ENCODE results near the gene CHMP1A. TPM values are rescaled to one million over a fixed set of nuclear protein-coding genes. Genes with fewer than 3 reads are reported as not detected.

Gene CHMP1A
- total RNA-seq, 1 experiment from 2014 or later, result 132 TPM

DNA sequence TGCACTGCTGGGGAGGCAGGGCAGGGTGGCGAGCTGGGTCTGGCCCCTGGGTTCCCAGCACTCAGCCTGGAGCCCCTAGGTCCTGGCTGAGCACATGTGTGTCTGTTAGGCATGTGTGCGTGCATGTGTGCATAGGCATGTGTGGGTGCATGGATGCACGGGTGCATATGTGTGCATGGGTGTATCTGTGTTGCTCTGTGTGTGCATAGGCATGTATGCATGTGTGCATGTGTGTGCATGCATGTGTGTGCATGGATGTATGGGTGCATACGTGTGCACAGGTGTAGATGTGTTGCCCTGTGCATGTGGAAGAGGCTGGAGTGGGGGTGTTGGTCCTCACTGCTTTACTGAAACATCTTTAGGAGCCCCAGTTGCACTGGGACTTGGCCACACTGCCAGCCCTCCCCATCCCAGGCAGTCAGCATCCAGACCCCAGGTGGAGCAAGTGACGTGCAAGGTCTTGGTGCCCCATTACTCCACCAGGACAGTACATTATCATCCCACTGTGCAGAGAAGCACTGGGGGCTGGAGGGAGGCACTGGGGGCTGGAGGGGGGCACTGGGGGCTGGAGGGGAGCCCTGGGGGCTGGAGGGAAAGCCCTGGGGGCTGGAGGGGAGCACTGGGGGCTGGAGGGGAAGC is 54.4 kb downstream of the CHMP1A start:
- TF ChIP-seq, protein P1, sequence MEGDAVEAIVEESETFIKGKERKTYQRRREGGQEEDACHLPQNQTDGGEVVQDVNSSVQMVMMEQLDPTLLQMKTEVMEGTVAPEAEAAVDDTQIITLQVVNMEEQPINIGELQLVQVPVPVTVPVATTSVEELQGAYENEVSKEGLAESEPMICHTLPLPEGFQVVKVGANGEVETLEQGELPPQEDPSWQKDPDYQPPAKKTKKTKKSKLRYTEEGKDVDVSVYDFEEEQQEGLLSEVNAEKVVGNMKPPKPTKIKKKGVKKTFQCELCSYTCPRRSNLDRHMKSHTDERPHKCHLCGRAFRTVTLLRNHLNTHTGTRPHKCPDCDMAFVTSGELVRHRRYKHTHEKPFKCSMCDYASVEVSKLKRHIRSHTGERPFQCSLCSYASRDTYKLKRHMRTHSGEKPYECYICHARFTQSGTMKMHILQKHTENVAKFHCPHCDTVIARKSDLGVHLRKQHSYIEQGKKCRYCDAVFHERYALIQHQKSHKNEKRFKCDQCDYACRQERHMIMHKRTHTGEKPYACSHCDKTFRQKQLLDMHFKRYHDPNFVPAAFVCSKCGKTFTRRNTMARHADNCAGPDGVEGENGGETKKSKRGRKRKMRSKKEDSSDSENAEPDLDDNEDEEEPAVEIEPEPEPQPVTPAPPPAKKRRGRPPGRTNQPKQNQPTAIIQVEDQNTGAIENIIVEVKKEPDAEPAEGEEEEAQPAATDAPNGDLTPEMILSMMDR (IDR thresholded peaks at IDR 0.05; ENCODE audit: unreplicated experiment), result no peak
- Mint-ChIP-seq H3K27ac (ENCODE audit: unreplicated experiment) (no peak overlapping the region), H3K9me3 (ENCODE audit: low read depth, unreplicated experiment) (no peaks in the 10 kb centered on the region), H3K4me1 (ENCODE audit: low read depth, unreplicated experiment) (peaks cover 14% of the 10 kb centered on the region), H3K4me3 (ENCODE audit: low read depth, unreplicated experiment) (peak overlapping the region; percentile 45), H3K27me3 (ENCODE audit: unreplicated experiment) (no peaks in the 10 kb centered on the region), H3K36me3 (ENCODE audit: insufficient read depth, unreplicated experiment) (no peaks in the 10 kb centered on the region)
- BruUV-seq (replicated peaks), result no TSS peak
- DNase-seq, result no peak
- CTCF ChIA-PET, result interaction anchor here (0.5 to 1.6 kb wide), 6 partner anchors 13 to 928 kb away, joined by 3 to 4 read pairs (median 4); no protein-coding TSS in a partner anchor
- intact Hi-C loops (cut with micrococcal nuclease; ENCODE audit: unreplicated experiment), result no loop called here

DNA sequence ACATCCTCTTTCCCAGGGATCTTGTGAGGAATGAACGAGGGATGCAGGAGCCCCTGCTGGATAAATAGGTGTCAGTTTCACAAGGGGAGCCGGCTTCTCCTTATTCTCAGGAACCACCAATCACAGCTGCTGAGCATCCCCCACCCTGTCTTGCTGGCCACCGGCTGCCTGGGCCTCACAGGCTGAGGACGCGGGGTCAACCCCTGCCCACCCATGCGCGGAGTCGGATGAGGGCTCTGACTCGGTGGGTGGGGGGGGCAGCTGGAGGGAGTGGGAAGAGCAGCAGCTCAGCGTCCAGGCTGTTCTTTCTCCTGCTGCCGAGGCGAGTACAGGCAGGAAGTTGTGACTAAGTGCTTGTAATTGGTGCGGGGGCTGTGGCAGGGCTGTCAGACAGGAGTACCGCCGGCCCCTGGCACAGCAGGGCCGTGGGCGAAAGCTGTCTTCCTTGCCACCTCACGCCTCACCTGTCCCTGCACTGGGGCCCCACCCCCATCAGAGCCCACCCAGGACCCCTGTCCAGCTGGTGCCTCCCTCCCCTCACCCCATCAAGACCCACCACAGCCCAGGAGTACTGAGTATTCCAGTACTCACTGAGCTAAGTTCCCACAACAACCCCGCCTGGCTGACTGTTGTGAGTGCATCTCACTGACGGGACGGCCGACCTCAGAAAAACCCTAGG is 55.1 kb downstream of the CHMP1A start:
- Mint-ChIP-seq H3K27me3 (ENCODE audit: unreplicated experiment) (no peaks in the 10 kb centered on the region), H3K27ac (ENCODE audit: unreplicated experiment) (no peak overlapping the region), H3K4me1 (ENCODE audit: low read depth, unreplicated experiment) (peaks cover 14% of the 10 kb centered on the region), H3K4me3 (ENCODE audit: low read depth, unreplicated experiment) (peak overlapping the region; percentile 45), H3K9me3 (ENCODE audit: low read depth, unreplicated experiment) (no peaks in the 10 kb centered on the region), H3K36me3 (ENCODE audit: insufficient read depth, unreplicated experiment) (peaks cover 1% of the 10 kb centered on the region)
- no TSS peak for BruUV-seq (replicated peaks)
- DNase-seq, result peak; percentile 67
- CTCF ChIA-PET, result interaction anchor here (0.5 to 1.6 kb wide), 9 partner anchors 13 to 927 kb away, joined by 3 to 5 read pairs (median 4); no protein-coding TSS in a partner anchor
- TF ChIP-seq, protein P1 (IDR thresholded peaks at IDR 0.05; ENCODE audit: unreplicated experiment), result no peak
- intact Hi-C loops (cut with micrococcal nuclease; ENCODE audit: unreplicated experiment), result no loop called here

DNA sequence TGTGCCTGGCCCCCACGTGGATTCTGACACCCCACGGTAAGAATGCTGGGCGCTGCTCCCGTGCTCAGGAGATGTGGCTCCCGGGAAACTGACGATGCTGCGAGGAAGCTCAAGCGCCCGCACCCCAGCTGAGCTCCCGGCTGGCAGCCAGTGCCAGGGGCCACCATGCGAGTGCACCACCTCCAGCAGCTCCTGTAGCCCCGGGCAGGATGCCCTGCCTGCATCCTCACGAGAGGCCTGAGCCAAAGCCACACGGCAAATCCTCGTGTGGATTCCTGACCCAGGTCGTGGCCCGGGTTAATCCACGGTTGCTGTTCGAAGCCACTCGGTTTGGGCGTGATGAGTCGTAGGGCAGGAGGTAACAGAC is 55.6 kb downstream of the CHMP1A start:
- Mint-ChIP-seq H3K36me3 (ENCODE audit: insufficient read depth, unreplicated experiment) (peaks cover 5% of the 10 kb centered on the region), H3K4me3 (ENCODE audit: low read depth, unreplicated experiment) (peak overlapping the region; percentile 45), H3K9me3 (ENCODE audit: low read depth, unreplicated experiment) (no peaks in the 10 kb centered on the region), H3K4me1 (ENCODE audit: low read depth, unreplicated experiment) (peaks cover 14% of the 10 kb centered on the region), H3K27ac (ENCODE audit: unreplicated experiment) (no peak overlapping the region), H3K27me3 (ENCODE audit: unreplicated experiment) (no peaks in the 10 kb centered on the region)
- no peak for DNase-seq
- TF ChIP-seq, protein P1 (IDR thresholded peaks at IDR 0.05; ENCODE audit: unreplicated experiment), result no peak
- BruUV-seq (replicated peaks), result no TSS peak
- intact Hi-C loops (cut with micrococcal nuclease; ENCODE audit: unreplicated experiment), result no loop called here
- CTCF ChIA-PET, result interaction anchor here (0.6 to 1.6 kb wide), 7 partner anchors 14 to 98 kb away, joined by 3 to 5 read pairs (median 4); no protein-coding TSS in a partner anchor

DNA sequence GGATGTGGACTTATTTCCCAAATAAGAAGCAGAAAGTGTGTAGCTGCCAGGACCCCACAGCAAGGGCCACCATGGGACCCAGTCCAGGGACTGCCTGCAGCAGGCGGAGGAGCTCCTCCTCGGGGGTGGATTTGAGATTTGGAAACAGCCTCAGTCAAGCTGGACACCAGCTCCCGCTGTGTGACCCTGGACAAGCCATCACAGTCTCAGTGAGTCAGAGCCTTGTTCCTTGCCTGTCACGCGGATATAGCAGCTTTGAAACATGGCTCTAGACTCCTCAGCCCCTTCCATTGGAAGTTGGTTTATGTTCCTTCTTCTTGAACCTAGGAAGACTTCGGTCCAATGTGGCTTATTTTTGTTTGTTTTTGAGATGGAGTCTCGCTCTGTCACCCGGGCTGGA is 56.6 kb downstream of the CHMP1A start:
- peaks cover 10% of the 10 kb centered on the region for H3K36me3 Mint-ChIP-seq (ENCODE audit: insufficient read depth, unreplicated experiment)
- intact Hi-C loops (cut with micrococcal nuclease; ENCODE audit: unreplicated experiment), result no loop called here

More for the DNA sequence above, 56.6 kb downstream of the CHMP1A start:
- no TSS peak for BruUV-seq (replicated peaks)
- CTCF ChIA-PET, result interaction anchor here (0.6 kb wide), 1 partner anchor 10 kb away, joined by 8 read pairs; no protein-coding TSS in a partner anchor
- Mint-ChIP-seq H3K27me3 (ENCODE audit: unreplicated experiment) (no peaks in the 10 kb centered on the region), H3K27ac (ENCODE audit: unreplicated experiment) (no peak overlapping the region), H3K9me3 (ENCODE audit: low read depth, unreplicated experiment) (no peaks in the 10 kb centered on the region), H3K4me1 (ENCODE audit: low read depth, unreplicated experiment) (peaks cover 14% of the 10 kb centered on the region), H3K4me3 (ENCODE audit: low read depth, unreplicated experiment) (no peak overlapping the region)
- DNase-seq, result no peak
- TF ChIP-seq, protein P1 (IDR thresholded peaks at IDR 0.05; ENCODE audit: unreplicated experiment), result no peak
